Measurements from ENCODE around the gene FKBP4. TPM values are rescaled to one million over a fixed set of nuclear protein-coding genes. Genes with fewer than 3 reads are reported as not detected.

Gene FKBP4
- total and polyA plus RNA-seq, 2 of the 8 experiments (the other 6 are each of a cell fraction or from before 2014, with no cell fraction given) = 72.6 to 243 TPM

GRCh38 chr12:2749580-2749979 is 45.2 kb upstream of the FKBP4 start (continued):
- TF ChIP-seq, protein P1, sequence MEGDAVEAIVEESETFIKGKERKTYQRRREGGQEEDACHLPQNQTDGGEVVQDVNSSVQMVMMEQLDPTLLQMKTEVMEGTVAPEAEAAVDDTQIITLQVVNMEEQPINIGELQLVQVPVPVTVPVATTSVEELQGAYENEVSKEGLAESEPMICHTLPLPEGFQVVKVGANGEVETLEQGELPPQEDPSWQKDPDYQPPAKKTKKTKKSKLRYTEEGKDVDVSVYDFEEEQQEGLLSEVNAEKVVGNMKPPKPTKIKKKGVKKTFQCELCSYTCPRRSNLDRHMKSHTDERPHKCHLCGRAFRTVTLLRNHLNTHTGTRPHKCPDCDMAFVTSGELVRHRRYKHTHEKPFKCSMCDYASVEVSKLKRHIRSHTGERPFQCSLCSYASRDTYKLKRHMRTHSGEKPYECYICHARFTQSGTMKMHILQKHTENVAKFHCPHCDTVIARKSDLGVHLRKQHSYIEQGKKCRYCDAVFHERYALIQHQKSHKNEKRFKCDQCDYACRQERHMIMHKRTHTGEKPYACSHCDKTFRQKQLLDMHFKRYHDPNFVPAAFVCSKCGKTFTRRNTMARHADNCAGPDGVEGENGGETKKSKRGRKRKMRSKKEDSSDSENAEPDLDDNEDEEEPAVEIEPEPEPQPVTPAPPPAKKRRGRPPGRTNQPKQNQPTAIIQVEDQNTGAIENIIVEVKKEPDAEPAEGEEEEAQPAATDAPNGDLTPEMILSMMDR (IDR thresholded peaks at IDR 0.05; ENCODE audit: control extremely low read depth in 1 of 3, insufficient read depth in 1 of 3, low read depth in 1 of 3, low read length in 3 of 3) = no peak
- no peak for TF ChIP-seq HDAC6 (IDR thresholded peaks at IDR 0.05; ENCODE audit: low read depth, low read length)
- no peak for TF ChIP-seq CHD2 (IDR thresholded peaks at IDR 0.05; ENCODE audit: low read length)
- no peak for TF ChIP-seq HDAC2 (IDR thresholded peaks at IDR 0.05; ENCODE audit: borderline replicate concordance in 1 of 2, low read depth in 2 of 2, low read length in 2 of 2)
